DOHH2 (cell line): Measurements from ENCODE around the gene PATJ.

Experiments
- H3F3A ChIP-seq: fragments of 200-600 bp; sonication (generic), shearing (Covaris generic); 2 replicates; pipeline ENCODE4 v1.6.0; 2016; ENCODE audit warnings: antibody characterized with exemption, mild to moderate bottlenecking; ENCODE audit not compliant: control insufficient read depth, insufficient read depth
- H3K27ac ChIP-seq: fragments of 200-600 bp; sonication (generic); 2 replicates; pipeline ENCODE4 v1.5.1; 2014; ENCODE audit warnings: low read depth, mild to moderate bottlenecking, low read length, moderate library complexity
- H3K27me3 ChIP-seq: fragments of 200-600 bp; sonication (generic); 2 replicates; pipeline ENCODE4 v1.6.1; 2014; ENCODE audit warnings: mild to moderate bottlenecking, low read length, mixed read lengths; ENCODE audit not compliant: control insufficient read depth
- H3K36me3 ChIP-seq: fragments of 200-600 bp; sonication (generic); 2 replicates; pipeline ENCODE4 v1.6.1; 2014; ENCODE audit warnings: mild to moderate bottlenecking, low read length, moderate library complexity, mixed read lengths; ENCODE audit not compliant: control insufficient read depth
- H3K4me1 ChIP-seq: fragments of 200-600 bp; sonication (generic); 2 replicates; pipeline ENCODE4 v1.6.1; 2014; ENCODE audit warnings: mild to moderate bottlenecking, low read length, mixed read lengths; ENCODE audit not compliant: control insufficient read depth
- H3K4me2 ChIP-seq: fragments of 200-600 bp; sonication (generic); 2 replicates; pipeline ENCODE4 v1.6.0; 2014; ENCODE audit warnings: mild to moderate bottlenecking, low read length, moderate library complexity
- H3K4me3 ChIP-seq: fragments of 200-600 bp; sonication (generic); 2 replicates; pipeline ENCODE4 v1.5.1; 2014; ENCODE audit warnings: mild to moderate bottlenecking, low read length, mixed read lengths
- H3K79me2 ChIP-seq: fragments of 200-600 bp; sonication (generic); 2 replicates; pipeline ENCODE4 v1.6.1; 2014; ENCODE audit warnings: mild to moderate bottlenecking, low read length, mixed read lengths; ENCODE audit not compliant: control insufficient read depth
- H3K9me2 ChIP-seq: fragments of 200-600 bp; sonication (generic); replicated peaks from 2 replicates; pipeline ENCODE4 v1.6.1; 2014; ENCODE audit warnings: mild to moderate bottlenecking, low read length, mixed read lengths; ENCODE audit not compliant: control insufficient read depth
- H3K9me3 ChIP-seq: fragments of 200-600 bp; sonication (generic); 2 replicates; pipeline ENCODE4 v1.6.1; 2014; ENCODE audit warnings: antibody characterized with exemption, low read length, mixed read lengths; ENCODE audit not compliant: control insufficient read depth, insufficient read depth
- H4K20me1 ChIP-seq: fragments of 200-600 bp; sonication (generic); 2 replicates; pipeline ENCODE4 v1.6.0; 2014; ENCODE audit warnings: low read depth, mild to moderate bottlenecking, antibody characterized with exemption, low read length, moderate library complexity; ENCODE audit not compliant: control insufficient read depth, insufficient read depth
- CTCF ChIP-seq: fragments of 200-600 bp; sonication (generic); IDR thresholded peaks from one replicate; pipeline ENCODE4 v1.5.1; 2014; ENCODE audit warnings: antibody characterized with exemption, mild to moderate bottlenecking, low read depth, low read length; ENCODE audit not compliant: poor library complexity, severe bottlenecking
- EZH2phosphoT487 ChIP-seq: fragments of 200-600 bp; sonication (generic); IDR thresholded peaks from 2 replicates; pipeline ENCODE4 v1.6.1; 2017; ENCODE audit warnings: borderline replicate concordance, mild to moderate bottlenecking, antibody characterized with exemption, low read length, moderate library complexity, mixed read lengths

The PATJ gene

GRCh38 chr1:62068416-62068843 is 326.1 kb downstream of the PATJ start:
- H3K36me3 ChIP-seq = no peaks in the 10 kb centered on the region
- TF ChIP-seq EZH2phosphoT487 = no peak
- TF ChIP-seq CTCF = no peak

GRCh38 chr1:62068978-62069377 is 326.7 kb downstream of the PATJ start:
- no peak overlapping the region for H3K4me2 ChIP-seq
- H4K20me1 ChIP-seq = no peaks in the 10 kb centered on the region
- H3K4me3 ChIP-seq = no peak overlapping the region
- no peaks in the 10 kb centered on the region for H3K27me3 ChIP-seq
- no peaks in the 10 kb centered on the region for H3F3A ChIP-seq
- no peaks in the 10 kb centered on the region for H3K36me3 ChIP-seq
- TF ChIP-seq EZH2phosphoT487 = no peak
- TF ChIP-seq CTCF = no peak
- H3K79me2 ChIP-seq = no peaks in the 10 kb centered on the region
- H3K9me3 ChIP-seq = peaks cover 6% of the 10 kb centered on the region; the same call in 1 of the 2 replicates
- H3K27ac ChIP-seq = no peak overlapping the region
- no peaks in the 10 kb centered on the region for H3K4me1 ChIP-seq
- H3K9me2 ChIP-seq = no peaks in the 10 kb centered on the region

More at GRCh38 chr1:62068416-62068843, 326.1 kb downstream of the PATJ start:
- Histone ChIP-seq H3F3A (no peaks in the 10 kb centered on the region), H4K20me1 (no peaks in the 10 kb centered on the region), H3K9me3 (peaks cover 6% of the 10 kb centered on the region; the same call in 1 of the 2 replicates), H3K4me1 (no peaks in the 10 kb centered on the region), H3K4me2 (no peak overlapping the region), H3K9me2 (no peaks in the 10 kb centered on the region), H3K27ac (no peak overlapping the region), H3K27me3 (no peaks in the 10 kb centered on the region), H3K79me2 (no peaks in the 10 kb centered on the region), H3K4me3 (no peak overlapping the region)

GRCh38 chr1:62070384-62071011 is 328.2 kb downstream of the PATJ start:
- no peaks in the 10 kb centered on the region for H3K79me2 ChIP-seq
- no peaks in the 10 kb centered on the region for H3K9me2 ChIP-seq
- no peaks in the 10 kb centered on the region for H3K36me3 ChIP-seq
- H3K4me3 ChIP-seq = no peak overlapping the region
- TF ChIP-seq EZH2phosphoT487 (no peak), CTCF (peak; percentile 66)
- H4K20me1 ChIP-seq = no peaks in the 10 kb centered on the region
- H3F3A ChIP-seq = no peaks in the 10 kb centered on the region
- H3K27ac ChIP-seq = no peak overlapping the region
- H3K9me3 ChIP-seq = peaks cover 6% of the 10 kb centered on the region; the same call in 1 of the 2 replicates
- H3K4me2 ChIP-seq = no peak overlapping the region
- no peaks in the 10 kb centered on the region for H3K4me1 ChIP-seq
- H3K27me3 ChIP-seq = no peaks in the 10 kb centered on the region
